ENCODE results near the gene NPR1.

GRCh38 chr1:153661111-153661708, 17.3 kb upstream of the NPR1 start:
- no peak for TF ChIP-seq POLR2A (IDR thresholded peaks at IDR 0.05; ENCODE audit: low read depth)
- no peak for TF ChIP-seq CTCF (IDR thresholded peaks at IDR 0.05)
